GM19463 (cell line): ENCODE data around the gene OSCP1.
"Not testable (repeated sequence)": the region's sequence is repeated elsewhere in the genome, so short reads cannot be mapped to it uniquely, and the experiment has no call there.

Experiments
- ATAC-seq: cut with Tn5 transposase; IDR thresholded peaks from one replicate; pipeline ENCODE4 v1.9.1; 2021; ENCODE audit warnings: mild to moderate bottlenecking, moderate library complexity; ENCODE audit not compliant: unreplicated experiment

Gene OSCP1

GRCh38 chr1:36450270-36450918 is at the start of gene OSCP1:
Gene OSCP1, minus strand, starts transcription at chr1:36450451. Its CDS starts 82 bp downstream, at chr1:36450369.
- ATAC-seq: peak; percentile 100

GRCh38 chr1:36497207-36497606 is 47.0 kb upstream of the OSCP1 start:
- no peak for ATAC-seq

GRCh38 chr1:36494971-36495370 is 44.7 kb upstream of the OSCP1 start:
- ATAC-seq: no peak

- no peak for ATAC-seq
Measured at GRCh38 chr1:36493524-36493923, 43.3 kb upstream of the OSCP1 start.

GRCh38 chr1:36492491-36492890 is 42.2 kb upstream of the OSCP1 start:
- no peak for ATAC-seq

- ATAC-seq: not testable (repeated sequence)
Measured at GRCh38 chr1:36489258-36490051, 39.2 kb upstream of the OSCP1 start.

GRCh38 chr1:36487906-36488305 is 37.7 kb upstream of the OSCP1 start:
- ATAC-seq: no peak

- ATAC-seq: not testable (repeated sequence)
Measured at GRCh38 chr1:36487336-36487725, 37.1 kb upstream of the OSCP1 start.

GRCh38 chr1:36486439-36487335 is 36.4 kb upstream of the OSCP1 start:
- no peak for ATAC-seq

GRCh38 chr1:36486093-36486438 is 35.8 kb upstream of the OSCP1 start:
- no peak for ATAC-seq

- ATAC-seq: no peak
Measured at GRCh38 chr1:36484099-36484498, 33.8 kb upstream of the OSCP1 start.

GRCh38 chr1:36482724-36483388 is 32.6 kb upstream of the OSCP1 start, which contains the start of gene CSF3R:
Gene CSF3R, minus strand, starts transcription at chr1:36482913. Its CDS starts 3,417 bp downstream, at chr1:36479496.
- ATAC-seq: no peak

- ATAC-seq: no peak
Measured at GRCh38 chr1:36481771-36482723, 31.8 kb upstream of the OSCP1 start.

- no peak for ATAC-seq
Measured at GRCh38 chr1:36481091-36481490, 30.8 kb upstream of the OSCP1 start.

- no peak for ATAC-seq
Measured at GRCh38 chr1:36480161-36480560, 29.9 kb upstream of the OSCP1 start.

GRCh38 chr1:36479505-36480051 is 29.3 kb upstream of the OSCP1 start:
- no peak for ATAC-seq

- not testable (repeated sequence) for ATAC-seq
Measured at GRCh38 chr1:36477615-36478014, 27.4 kb upstream of the OSCP1 start.

- no peak for ATAC-seq
Measured at GRCh38 chr1:36476945-36477344, 26.7 kb upstream of the OSCP1 start.

GRCh38 chr1:36475910-36476604 is 25.8 kb upstream of the OSCP1 start:
- ATAC-seq: no peak
